Activated CD8-positive, alpha-beta memory T cell treated with anti-CD3 and anti-CD28 coated beads, Interleukin-2, amount 10 ng/mL, durations not matched to agents 7 days and 5 days (primary cell): ENCODE measurements around the gene NPW. TPM values are rescaled to one million over a fixed set of nuclear protein-coding genes. Genes with fewer than 3 reads are reported as not detected.
A peak's percentile ranks its signal among the peaks of the same experiment; 100 is the strongest.

ENCODE experiments used
- ATAC-seq: fragments of 150-1000 bp; cut with Tn5 transposase; one replicate; pipeline ENCODE4 v1.10.0; 2021; ENCODE audit warnings: moderate library complexity
- CTCF ChIA-PET: fragments of 350-600 bp; sonication (Branson Sonifier 250); formaldehyde crosslinking; loops from one replicate; lab custom pipeline; 2021; ENCODE audit warnings: antibody characterized with exemption; lab: Charles Lee
- DNase-seq: peaks from one replicate; pipeline ENCODE4 v3.0.0-alpha.2; 2020
- H3K27ac Mint-ChIP-seq: one replicate; pipeline ENCODE4 v1.8.0; 2021; ENCODE audit warnings: mild to moderate bottlenecking, mixed read lengths
- H3K27me3 Mint-ChIP-seq: one replicate; pipeline ENCODE4 v1.8.0; 2021; ENCODE audit warnings: mixed read lengths
- H3K36me3 Mint-ChIP-seq: one replicate; pipeline ENCODE4 v1.8.0; 2021; ENCODE audit warnings: mild to moderate bottlenecking, mixed read lengths
- H3K4me1 Mint-ChIP-seq: one replicate; pipeline ENCODE4 v1.8.0; 2021; ENCODE audit warnings: mixed read lengths
- H3K4me3 Mint-ChIP-seq: one replicate; pipeline ENCODE4 v1.8.0; 2021; ENCODE audit warnings: mild to moderate bottlenecking, moderate library complexity, mixed read lengths
- H3K9me3 Mint-ChIP-seq: one replicate; pipeline ENCODE4 v1.8.0; 2022; ENCODE audit warnings: low read depth, mixed read lengths
- total RNA-seq, 2 experiments: library from RNA; stranded (reverse); gene quantifications; one replicate each; pipeline ENCODE4 v1.2.3, GENCODE V29; 2021

Gene NPW
- total RNA-seq, 2 experiments from 2014 or later, result 1.1 to 6.3 TPM

- CTCF ChIA-PET, result interaction anchor here (1.0 to 2.2 kb wide), 3 partner anchors 13 to 26 kb away, joined by 3 to 10 read pairs (median 5); partner anchors contain the start of gene RPS2
- H3K27me3 Mint-ChIP-seq, result peaks cover 11% of the 10 kb centered on the region
- peaks cover 8% of the 10 kb centered on the region for H3K36me3 Mint-ChIP-seq
- peak overlapping the region; percentile 78 for H3K27ac Mint-ChIP-seq
- ATAC-seq, result peak; percentile 8
- H3K9me3 Mint-ChIP-seq, result no peaks in the 10 kb centered on the region
- DNase-seq, result peak; percentile 72
- peaks cover 24% of the 10 kb centered on the region for H3K4me1 Mint-ChIP-seq
- H3K4me3 Mint-ChIP-seq, result peak overlapping the region; percentile 66
These were observed 29.0 kb upstream of the NPW start for GRCh38 chr16:1990351-1991134.

DNA sequence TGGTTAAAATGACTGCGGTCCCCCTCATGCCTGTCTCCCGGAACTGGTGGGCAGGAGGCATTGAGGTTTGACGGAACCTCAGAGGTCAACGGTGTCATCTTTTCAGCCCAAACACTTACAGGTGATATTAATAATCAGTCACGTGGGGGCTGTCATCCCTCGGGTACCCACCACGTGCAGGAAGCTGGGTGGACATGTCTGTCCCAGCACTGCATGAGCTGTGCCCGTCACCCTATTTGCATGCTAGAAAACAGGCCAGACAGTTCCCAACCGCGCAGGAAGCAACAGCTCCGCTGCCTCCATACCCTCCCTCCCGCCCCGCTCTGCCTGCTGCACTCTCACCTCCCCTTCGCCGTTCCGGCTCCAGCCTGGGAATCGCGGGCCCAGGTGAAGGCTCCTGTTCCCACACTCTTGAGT, 28.4 kb upstream of the NPW start:
- H3K27me3 Mint-ChIP-seq, result peaks cover 11% of the 10 kb centered on the region
- peaks cover 22% of the 10 kb centered on the region for H3K4me1 Mint-ChIP-seq
- peak overlapping the region; percentile 66 for H3K4me3 Mint-ChIP-seq
- no peaks in the 10 kb centered on the region for H3K9me3 Mint-ChIP-seq
- peaks cover 8% of the 10 kb centered on the region for H3K36me3 Mint-ChIP-seq
- peak; percentile 37 for ATAC-seq
- CTCF ChIA-PET, result interaction anchor here (1.0 to 2.2 kb wide), 3 partner anchors 13 to 26 kb away, joined by 3 to 10 read pairs (median 5); partner anchors contain the start of gene RPS2
- peak overlapping the region; percentile 78 for H3K27ac Mint-ChIP-seq
- peak; percentile 80 for DNase-seq

- H3K36me3 Mint-ChIP-seq, result peaks cover 4% of the 10 kb centered on the region
- H3K4me3 Mint-ChIP-seq, result peak overlapping the region; percentile 66
- CTCF ChIA-PET, result interaction anchor here (1.5 to 2.2 kb wide), 2 partner anchors 12 to 16 kb away, joined by 3 to 10 read pairs; no protein-coding TSS in a partner anchor
- H3K27me3 Mint-ChIP-seq, result peaks cover 11% of the 10 kb centered on the region
- peaks cover 24% of the 10 kb centered on the region for H3K4me1 Mint-ChIP-seq
- H3K27ac Mint-ChIP-seq, result peak overlapping the region; percentile 78
- DNase-seq (no peak), ATAC-seq (no peak)
- no peaks in the 10 kb centered on the region for H3K9me3 Mint-ChIP-seq
These were observed 28.0 kb upstream of the NPW start for GRCh38 chr16:1991588-1991947.

DNA sequence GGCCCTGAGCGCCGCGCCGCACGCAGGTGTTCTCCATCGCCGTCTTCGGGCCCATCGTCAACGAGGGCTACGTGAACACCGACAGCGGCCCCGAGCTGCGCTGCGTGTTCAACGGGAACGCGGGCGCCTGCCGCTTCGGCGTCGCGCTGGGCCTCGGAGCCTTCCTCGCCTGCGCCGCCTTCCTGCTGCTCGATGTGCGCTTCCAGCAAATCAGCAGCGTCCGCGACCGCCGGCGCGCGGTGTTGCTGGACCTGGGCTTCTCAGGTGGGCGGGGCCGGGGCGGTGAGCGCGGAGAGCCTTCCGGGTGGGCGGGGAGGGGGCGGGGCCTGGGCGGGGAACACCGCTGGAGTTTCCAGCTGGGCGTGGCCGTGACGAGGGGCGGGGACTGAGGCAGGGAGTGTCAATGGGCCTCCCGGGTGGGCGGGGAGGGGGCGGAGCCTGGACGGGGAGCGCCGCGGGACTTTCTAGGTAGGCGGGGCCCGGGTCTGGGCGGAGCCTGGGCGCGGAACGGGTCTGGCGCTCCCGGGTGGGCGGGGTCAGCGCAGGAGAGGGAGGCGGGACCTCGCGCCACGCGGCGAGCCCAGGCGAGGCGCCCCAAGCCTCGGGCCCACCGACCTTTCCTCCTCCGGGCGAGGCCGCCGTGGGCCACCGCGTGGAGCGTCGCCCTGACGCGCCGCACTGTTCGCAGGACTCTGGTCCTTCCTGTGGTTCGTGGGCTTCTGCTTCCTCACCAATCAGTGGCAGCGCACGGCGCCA, 27.5 kb upstream of the NPW start:
- H3K27ac Mint-ChIP-seq, result peak overlapping the region; percentile 49

DNA sequence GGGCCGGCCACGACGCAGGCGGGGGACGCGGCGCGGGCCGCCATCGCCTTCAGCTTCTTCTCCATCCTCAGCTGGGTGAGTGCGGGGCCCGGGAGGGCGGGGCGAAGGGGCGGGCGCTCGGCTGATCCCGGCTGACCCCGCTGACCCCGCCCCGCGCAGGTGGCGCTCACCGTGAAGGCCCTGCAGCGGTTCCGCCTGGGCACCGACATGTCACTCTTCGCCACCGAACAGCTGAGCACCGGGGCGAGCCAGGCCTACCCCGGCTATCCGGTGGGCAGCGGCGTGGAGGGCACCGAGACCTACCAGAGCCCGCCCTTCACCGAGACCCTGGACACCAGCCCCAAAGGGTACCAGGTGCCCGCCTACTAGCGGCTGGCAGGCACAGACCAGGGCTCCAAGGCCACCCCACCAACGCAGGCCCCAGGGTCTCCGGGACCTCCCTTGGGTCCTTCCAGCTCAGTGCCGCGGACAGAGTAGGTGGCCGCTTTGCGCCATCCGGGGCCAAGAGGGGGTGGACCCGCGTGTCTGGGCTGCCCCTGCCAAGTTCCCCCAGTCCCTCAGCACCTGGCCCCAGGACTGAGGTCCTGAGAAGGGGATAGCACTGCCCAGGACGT, 26.8 kb upstream of the NPW start:
- no peaks in the 10 kb centered on the region for H3K9me3 Mint-ChIP-seq

More for the DNA sequence above, 27.5 kb upstream of the NPW start:
- Mint-ChIP-seq H3K36me3 (peaks cover 6% of the 10 kb centered on the region), H3K4me3 (peak overlapping the region; percentile 66), H3K4me1 (peaks cover 27% of the 10 kb centered on the region), H3K9me3 (no peaks in the 10 kb centered on the region), H3K27me3 (peaks cover 11% of the 10 kb centered on the region)
- DNase-seq (peak; percentile 99), ATAC-seq (peak; percentile 76)
- CTCF ChIA-PET, result interaction anchor here (1.5 to 4.3 kb wide), 4 partner anchors 9 to 15 kb away, joined by 3 to 42 read pairs (median 6); no protein-coding TSS in a partner anchor

DNA sequence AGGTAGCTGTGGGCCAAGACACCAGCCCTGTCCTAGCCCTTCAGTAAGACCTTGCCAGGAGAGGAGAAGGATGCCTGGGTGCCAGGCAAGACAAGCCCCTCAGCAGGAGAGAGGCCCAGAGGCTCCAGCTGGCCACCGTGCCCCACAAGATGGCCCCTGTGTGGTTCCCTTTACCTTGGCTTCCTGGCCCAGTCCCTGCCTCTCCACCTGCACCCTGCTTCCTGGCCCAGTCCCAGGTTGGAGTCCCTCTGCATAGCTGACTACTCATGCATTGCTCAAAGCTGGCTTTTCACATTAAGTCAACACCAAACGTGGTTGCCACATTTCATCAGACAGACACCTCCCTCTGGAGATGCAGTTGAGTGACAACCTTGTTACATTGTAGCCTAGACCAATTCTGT, 25.9 kb upstream of the NPW start:
- peaks cover 27% of the 10 kb centered on the region for H3K4me1 Mint-ChIP-seq
- DNase-seq, result no peak
- peaks cover 8% of the 10 kb centered on the region for H3K27me3 Mint-ChIP-seq
- H3K4me3 Mint-ChIP-seq, result no peak overlapping the region
- CTCF ChIA-PET, result interaction anchor here (0.8 to 4.3 kb wide), 4 partner anchors 10 to 160 kb away, joined by 3 to 42 read pairs (median 4); no protein-coding TSS in a partner anchor
- ATAC-seq, result no peak
- peaks cover 13% of the 10 kb centered on the region for H3K36me3 Mint-ChIP-seq
- peak overlapping the region; percentile 52 for H3K27ac Mint-ChIP-seq
- no peaks in the 10 kb centered on the region for H3K9me3 Mint-ChIP-seq

More for the DNA sequence above, 26.8 kb upstream of the NPW start:
- ATAC-seq (no peak), DNase-seq (no peak)
- Mint-ChIP-seq H3K36me3 (peaks cover 9% of the 10 kb centered on the region), H3K27ac (no peak overlapping the region), H3K4me1 (peaks cover 27% of the 10 kb centered on the region), H3K27me3 (peaks cover 11% of the 10 kb centered on the region), H3K4me3 (no peak overlapping the region)
- CTCF ChIA-PET, result interaction anchor here (0.8 to 4.3 kb wide), 4 partner anchors 9 to 161 kb away, joined by 3 to 42 read pairs (median 4); no protein-coding TSS in a partner anchor

DNA sequence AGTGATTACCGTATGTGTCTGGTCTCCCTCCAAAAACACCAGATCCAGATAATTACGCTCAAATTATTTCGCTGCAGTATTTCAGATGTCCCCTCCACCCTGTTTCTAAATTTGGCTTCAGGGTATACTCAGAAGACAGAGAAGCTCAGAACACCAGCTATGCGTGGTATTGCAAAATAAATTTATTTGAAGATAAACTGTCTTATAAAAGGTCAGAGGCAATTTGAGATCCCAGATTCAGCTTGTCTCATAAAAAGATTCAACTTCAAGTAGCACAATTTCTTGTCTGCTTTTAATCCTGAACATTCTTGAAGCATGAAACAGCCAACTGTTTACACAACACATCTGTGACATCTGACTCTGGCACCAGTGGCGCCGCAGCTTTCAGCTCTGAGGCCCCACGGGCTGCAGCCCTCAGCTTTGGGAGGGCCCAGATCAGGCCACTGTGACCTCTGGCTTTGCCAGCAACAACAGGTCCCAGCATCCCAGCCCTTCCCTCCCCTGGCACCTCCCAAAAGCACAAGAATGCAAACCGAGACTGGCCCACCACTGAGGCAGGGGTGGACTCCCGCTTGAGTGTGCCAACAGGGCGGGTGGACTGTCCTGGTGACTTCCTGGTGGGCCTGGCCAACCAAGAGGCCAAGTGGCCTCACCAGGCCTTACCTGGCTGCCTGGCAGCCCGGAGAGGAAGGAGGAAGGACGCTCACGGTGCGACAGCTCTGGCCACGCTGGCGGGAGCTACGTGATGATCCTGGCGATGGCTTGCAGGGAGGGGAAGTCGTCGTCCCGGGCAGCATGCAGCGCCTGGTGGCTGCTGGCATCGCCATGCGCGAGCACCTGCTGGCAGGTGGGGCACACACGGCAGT, 21.9 kb upstream of the NPW start:
- ATAC-seq (no peak), DNase-seq (no peak)
- H3K4me3 Mint-ChIP-seq, result no peak overlapping the region
- H3K9me3 Mint-ChIP-seq, result no peaks in the 10 kb centered on the region
- no peak overlapping the region for H3K27ac Mint-ChIP-seq
- peaks cover 20% of the 10 kb centered on the region for H3K36me3 Mint-ChIP-seq
- H3K27me3 Mint-ChIP-seq, result no peaks in the 10 kb centered on the region
- H3K4me1 Mint-ChIP-seq, result peaks cover 15% of the 10 kb centered on the region
- CTCF ChIA-PET, result interaction anchor here (1.2 to 4.2 kb wide), 3 partner anchors 11 to 157 kb away, joined by 4 to 17 read pairs (median 5); partner anchors contain the start of gene TRAF7

- no peaks in the 10 kb centered on the region for H3K27me3 Mint-ChIP-seq
- CTCF ChIA-PET, result interaction anchor here (4.2 kb wide), 1 partner anchor 10 kb away, joined by 17 read pairs; no protein-coding TSS in a partner anchor
- DNase-seq (no peak), ATAC-seq (no peak)
- peaks cover 20% of the 10 kb centered on the region for H3K36me3 Mint-ChIP-seq
- no peaks in the 10 kb centered on the region for H3K9me3 Mint-ChIP-seq
- peaks cover 13% of the 10 kb centered on the region for H3K4me1 Mint-ChIP-seq
- no peak overlapping the region for H3K4me3 Mint-ChIP-seq
- H3K27ac Mint-ChIP-seq, result no peak overlapping the region
These were observed 21.2 kb upstream of the NPW start for GRCh38 chr16:1998360-1998835.

DNA sequence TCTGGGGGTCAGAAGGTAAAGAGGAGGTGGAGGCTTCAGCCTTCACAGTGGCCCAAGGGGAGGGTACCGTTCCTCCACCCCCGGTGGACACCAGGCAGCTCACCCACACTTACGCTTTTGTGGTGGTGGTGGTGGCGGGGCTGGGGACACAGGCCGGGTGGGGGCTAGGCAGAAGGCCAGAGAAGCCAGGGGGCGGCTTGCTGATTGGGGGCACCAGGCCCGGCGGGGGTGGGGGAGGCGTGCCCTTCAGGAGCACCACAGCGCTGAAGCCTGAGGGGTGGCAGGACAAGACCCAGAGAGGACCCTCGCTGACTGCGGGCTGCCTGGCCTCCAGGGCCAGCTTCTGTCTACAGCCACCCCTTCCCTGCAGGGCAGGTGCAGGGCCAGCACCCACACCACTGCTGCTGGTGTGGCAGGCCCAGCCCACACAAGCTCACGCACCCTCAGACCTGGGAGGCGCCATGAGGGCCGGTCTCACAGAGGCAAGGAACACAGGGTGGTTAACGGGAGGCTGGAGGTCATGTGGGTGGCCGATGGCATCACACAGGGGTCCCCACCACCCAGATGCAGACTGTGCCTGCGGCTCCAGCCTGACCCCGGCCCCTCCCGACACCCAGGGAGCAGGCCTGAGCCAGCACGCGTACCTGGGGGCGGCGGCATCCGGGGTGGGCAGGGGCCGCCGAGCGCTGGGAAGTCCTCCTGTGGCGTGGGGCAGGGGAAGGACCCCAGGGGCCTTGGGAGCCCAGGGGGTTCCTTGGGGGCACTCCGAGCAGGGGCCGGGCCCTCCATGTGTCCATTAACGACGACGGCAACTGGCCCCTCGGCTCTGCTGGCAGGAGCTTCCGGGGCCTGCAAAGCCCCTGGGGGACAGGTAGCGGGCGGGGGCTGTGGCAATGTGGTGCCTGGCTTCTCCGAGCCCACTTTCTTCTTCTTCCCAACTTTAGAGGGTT, 20.5 kb upstream of the NPW start:
- ATAC-seq, result no peak
- CTCF ChIA-PET, result interaction anchor here (0.8 to 4.2 kb wide), 2 partner anchors 9 to 156 kb away, joined by 3 to 17 read pairs; partner anchors contain the start of gene TRAF7
- H3K9me3 Mint-ChIP-seq, result no peaks in the 10 kb centered on the region
- H3K27ac Mint-ChIP-seq, result no peak overlapping the region
- no peak for DNase-seq
- no peaks in the 10 kb centered on the region for H3K27me3 Mint-ChIP-seq
- H3K4me3 Mint-ChIP-seq, result no peak overlapping the region
- peaks cover 20% of the 10 kb centered on the region for H3K36me3 Mint-ChIP-seq
- H3K4me1 Mint-ChIP-seq, result peaks cover 10% of the 10 kb centered on the region

DNA sequence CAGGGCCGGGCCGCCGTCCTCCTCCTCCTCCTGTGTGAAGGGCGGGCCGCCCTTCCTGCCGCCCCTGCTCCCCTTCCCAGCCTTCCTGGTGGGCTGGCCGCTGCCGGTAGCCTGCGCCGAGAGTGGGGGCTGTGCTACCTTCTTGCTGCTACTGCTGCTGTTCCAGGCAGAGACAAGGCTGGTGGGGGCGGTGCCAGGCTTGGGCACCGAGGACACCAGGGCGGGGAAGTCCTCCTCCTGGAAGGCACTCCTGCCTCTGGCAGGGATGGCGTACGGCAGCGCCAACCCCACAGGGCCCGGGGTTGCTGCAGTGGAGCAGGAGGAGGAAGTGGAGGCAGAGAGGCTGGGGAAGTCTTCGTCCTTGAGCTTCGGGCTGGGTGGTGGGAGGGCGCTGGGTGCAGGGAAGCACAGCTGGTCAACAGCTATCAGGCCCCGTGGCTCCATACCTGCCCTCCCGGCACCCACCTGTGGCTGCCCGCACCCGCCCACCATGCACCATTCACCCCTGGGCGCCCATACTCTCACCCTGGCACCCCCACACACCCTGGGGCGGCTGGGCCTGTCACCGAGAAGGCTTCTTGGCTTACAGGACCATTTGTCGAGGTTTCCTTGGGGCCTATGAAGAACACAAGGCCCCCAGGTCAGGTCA, 19.6 kb upstream of the NPW start:
- Mint-ChIP-seq H3K36me3 (peaks cover 20% of the 10 kb centered on the region), H3K9me3 (no peaks in the 10 kb centered on the region), H3K27me3 (no peaks in the 10 kb centered on the region), H3K27ac (no peak overlapping the region), H3K4me1 (peaks cover 15% of the 10 kb centered on the region), H3K4me3 (no peak overlapping the region)
- DNase-seq (no peak), ATAC-seq (no peak)
- CTCF ChIA-PET, result interaction anchor here (0.8 to 4.2 kb wide), 3 partner anchors 8 to 155 kb away, joined by 3 to 17 read pairs (median 5); partner anchors contain the start of gene TRAF7

GRCh38 chr16:2001035-2001434, 18.6 kb upstream of the NPW start:
- Mint-ChIP-seq H3K36me3 (peaks cover 17% of the 10 kb centered on the region), H3K9me3 (no peaks in the 10 kb centered on the region), H3K4me1 (peaks cover 19% of the 10 kb centered on the region), H3K27ac (no peak overlapping the region), H3K4me3 (no peak overlapping the region), H3K27me3 (no peaks in the 10 kb centered on the region)
- ATAC-seq (no peak), DNase-seq (no peak)
- CTCF ChIA-PET, result interaction anchor here (0.5 to 1.5 kb wide), 2 partner anchors 140 to 141 kb away, joined by 3 to 5 read pairs; no protein-coding TSS in a partner anchor
